ENCODE data around the gene SETD7.

DNA sequence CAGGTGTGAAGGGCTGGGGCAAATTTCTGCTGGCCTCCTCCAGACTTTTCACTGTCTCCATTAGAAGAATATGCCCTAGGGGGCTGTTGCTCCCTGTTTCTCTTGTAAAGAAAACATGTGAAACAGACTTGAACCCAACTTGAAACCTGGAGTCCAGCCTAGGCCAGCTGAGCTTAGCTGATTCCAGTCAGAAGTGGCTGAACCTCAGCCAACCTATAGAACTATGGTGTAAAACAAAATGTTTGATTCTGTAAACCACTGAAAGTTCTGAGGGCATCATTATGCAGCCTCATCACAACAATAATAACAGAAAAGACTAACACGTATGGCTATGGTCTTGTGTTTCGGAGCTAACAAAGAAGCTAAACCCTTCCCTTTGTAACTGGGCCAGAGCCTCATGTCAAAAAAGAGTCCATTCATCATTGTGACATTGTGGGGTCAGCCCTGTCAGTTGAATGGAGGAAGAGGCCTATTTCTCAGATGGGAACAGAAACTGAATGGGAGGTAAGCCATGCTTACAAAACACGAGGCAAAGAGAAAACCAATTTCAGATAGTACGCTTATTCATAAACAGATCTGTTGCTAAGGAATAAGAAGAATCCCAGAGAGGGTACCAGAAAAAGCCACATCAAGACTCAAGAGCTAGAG lies 34.1 kb downstream of the SETD7 start:
- TF ChIP-seq, protein P1, sequence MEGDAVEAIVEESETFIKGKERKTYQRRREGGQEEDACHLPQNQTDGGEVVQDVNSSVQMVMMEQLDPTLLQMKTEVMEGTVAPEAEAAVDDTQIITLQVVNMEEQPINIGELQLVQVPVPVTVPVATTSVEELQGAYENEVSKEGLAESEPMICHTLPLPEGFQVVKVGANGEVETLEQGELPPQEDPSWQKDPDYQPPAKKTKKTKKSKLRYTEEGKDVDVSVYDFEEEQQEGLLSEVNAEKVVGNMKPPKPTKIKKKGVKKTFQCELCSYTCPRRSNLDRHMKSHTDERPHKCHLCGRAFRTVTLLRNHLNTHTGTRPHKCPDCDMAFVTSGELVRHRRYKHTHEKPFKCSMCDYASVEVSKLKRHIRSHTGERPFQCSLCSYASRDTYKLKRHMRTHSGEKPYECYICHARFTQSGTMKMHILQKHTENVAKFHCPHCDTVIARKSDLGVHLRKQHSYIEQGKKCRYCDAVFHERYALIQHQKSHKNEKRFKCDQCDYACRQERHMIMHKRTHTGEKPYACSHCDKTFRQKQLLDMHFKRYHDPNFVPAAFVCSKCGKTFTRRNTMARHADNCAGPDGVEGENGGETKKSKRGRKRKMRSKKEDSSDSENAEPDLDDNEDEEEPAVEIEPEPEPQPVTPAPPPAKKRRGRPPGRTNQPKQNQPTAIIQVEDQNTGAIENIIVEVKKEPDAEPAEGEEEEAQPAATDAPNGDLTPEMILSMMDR (IDR thresholded peaks at IDR 0.05; ENCODE audit: poor library complexity, severe bottlenecking): no peak
- TF ChIP-seq POLR2AphosphoS5 (IDR thresholded peaks at IDR 0.05): no peak
- no peak for TF ChIP-seq RAD21 (conservative IDR thresholded peaks at IDR 0.05)
- no peak for TF ChIP-seq EP300 (conservative IDR thresholded peaks at IDR 0.05; ENCODE audit: poor library complexity, severe bottlenecking)
- TF ChIP-seq SMC3 (conservative IDR thresholded peaks at IDR 0.05; ENCODE audit: poor library complexity): no peak
